SHP77 treated with DMSO at 0.1 percent for 48 hours (cell line): Measurements from ENCODE around the gene PSMC6.

Experiments
- DNase-seq: peaks from one replicate; lab custom pipeline; 2025; lab: John Stamatoyannopoulos, UW

PSMC6 gene

DNA sequence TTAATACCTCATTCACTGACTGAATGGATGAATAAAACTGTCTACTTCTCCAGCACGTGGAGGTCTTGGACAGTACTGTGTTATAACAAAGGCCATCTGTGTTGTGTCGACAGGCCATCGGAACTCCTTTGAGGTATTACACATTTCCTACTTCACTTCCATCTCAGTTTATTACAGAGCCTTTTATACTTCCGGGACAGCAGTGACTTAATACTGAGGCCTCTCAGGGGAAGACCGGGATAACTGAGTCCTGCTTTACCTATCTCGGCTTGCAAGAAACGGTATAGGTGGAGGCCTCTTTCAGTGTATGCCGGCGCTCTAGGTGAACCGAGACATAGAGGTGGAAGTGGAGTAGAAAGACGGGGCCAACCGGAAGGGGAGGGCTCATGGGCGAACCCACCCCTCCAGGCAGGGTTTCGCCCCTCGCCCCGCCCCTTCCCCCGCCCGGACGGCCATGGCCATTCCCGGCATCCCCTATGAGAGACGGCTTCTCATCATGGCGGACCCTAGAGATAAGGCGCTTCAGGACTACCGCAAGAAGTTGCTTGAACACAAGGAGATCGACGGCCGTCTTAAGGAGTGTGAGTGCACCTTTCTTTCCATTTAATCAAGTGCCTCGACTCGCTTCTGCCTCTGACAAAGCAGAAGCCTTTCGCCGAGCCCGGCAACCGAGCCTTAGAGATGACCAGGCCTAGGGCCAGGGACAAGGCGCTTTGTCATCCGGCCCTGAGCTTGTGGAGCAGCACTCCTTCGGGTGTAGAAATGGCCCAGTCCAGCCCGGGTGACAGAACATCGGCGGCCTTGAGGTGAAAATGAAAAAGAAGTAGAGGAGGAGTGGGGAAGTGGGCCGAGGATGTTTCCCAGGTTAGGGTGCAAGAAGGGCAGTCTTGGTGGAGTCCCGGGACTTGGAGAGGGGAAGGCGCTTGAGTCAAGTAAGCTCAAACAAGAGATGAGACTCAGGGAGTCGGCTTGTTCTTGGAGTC lies at the start of gene PSMC6:
Gene PSMC6 (plus strand): TSS at position 477 of the 983 bp plus-strand sequence. CDS start 20 bp downstream, at position 497.
- DNase-seq = peak; percentile 85

DNA sequence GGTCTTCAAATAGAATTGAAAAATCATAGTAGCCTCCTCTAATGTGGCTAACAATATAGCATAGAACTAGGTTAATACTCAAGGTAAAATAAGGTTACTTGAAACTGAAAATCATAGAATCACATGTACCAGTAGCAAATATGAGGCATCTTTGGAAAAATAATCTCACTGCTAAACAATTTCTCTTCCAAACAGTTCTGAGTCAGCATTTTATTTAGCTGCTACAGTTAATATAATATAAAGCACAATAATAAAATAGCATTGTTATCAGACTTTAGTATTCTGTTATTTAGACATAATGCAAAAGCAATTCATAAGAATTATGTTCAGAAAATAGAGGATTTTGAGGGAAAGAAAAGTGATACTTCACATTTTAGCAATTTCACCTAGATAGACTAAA lies 46.7 kb upstream of the PSMC6 start:
- no peak for DNase-seq

DNA sequence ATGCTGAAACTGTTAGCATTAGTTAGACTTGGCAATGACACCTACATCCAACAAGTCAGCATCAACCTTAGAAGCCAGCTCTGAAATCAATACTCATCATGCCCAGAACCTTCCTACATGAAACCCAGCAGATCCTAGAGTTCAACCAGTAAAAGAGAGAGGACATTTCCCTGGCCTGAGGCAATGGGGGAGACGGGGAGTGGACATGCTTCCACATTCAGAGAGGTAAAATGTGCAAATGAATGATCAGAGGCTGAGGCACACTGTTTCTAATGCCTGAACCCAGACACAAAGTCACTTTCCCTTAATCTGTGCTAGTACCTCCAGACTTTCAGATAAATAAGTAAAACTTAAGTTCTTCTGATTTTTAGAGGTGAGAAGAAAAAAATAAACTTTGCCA lies 46.2 kb upstream of the PSMC6 start:
- no peak for DNase-seq

DNA sequence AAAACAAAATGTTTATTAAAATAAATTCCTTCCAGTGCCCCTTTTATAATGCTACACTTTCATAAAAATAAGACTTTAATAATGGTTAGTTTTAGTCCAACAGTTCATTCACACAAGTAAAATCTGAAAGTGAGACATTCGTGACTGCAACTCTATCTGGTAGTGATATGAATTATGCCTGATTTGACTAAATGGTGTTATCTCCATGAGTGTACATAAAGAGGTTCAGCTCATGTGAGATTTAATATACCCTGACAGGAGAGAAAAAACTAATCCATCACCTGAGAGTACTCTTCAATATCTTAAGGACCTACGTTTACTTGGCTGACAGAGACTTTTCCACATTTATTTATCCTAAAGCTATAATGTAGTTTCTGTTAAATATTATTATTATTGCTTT lies 45.7 kb upstream of the PSMC6 start:
- DNase-seq = no peak

DNA sequence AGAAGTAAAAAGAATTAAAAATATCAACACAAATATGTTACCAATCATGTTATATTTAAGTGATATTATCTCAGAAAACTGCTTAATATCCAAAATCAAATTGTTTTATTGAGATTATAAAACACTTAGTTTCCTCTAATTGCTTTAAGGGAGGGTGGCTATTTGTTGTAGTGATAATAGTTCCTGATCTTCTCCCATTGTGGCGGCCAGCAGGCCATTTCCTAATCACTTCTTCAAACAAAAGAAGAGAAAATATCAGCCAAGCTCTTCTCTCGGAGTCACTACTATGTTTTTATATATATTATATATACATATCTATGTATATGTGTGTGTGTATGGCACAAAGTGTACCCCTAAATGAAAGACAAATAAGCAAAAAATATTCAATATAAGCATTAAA lies 43.1 kb upstream of the PSMC6 start:
- no peak for DNase-seq

DNA sequence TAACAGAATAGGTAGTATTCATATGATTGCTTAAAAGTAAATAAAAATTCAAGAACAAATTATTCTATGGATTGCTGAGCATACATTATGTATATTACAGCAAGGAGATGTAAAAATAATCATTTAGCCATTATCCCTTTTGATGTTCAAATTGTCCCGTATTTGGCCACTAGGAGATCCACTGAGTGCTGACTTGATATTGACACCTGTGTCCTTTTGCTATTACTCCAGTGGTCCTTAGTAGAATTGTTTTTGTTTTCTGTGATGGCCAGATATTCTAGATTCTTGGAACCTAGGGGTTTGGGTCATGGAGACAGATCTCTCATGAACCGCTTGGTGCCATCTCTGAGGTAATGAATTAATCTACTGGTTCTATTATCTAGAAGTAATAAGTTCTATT lies 28.4 kb upstream of the PSMC6 start:
- no peak for DNase-seq

DNA sequence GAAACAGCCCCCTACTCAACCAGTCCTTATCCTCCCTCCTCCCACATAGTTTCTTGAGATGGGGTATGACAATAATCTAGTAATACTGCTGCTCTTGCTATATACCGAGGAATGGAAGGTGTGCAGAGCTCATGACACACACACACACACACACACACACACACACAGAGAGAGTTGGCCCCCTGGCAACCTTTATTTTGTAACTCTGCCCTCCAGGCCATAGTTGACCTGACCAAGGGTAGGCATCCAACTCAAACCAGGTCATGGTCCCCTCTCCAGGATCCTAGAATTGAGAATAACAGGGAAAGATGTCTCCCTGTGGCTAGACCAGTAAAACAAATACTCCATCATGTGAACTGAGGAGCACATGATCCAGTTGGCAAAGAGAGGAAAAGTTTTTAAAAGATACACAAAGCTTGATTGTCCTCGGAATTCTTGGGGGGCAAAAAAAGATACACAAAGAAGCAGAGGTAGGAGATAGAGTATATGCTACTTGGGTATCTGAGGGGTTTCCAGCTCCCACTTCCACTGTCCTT lies 22.9 kb upstream of the PSMC6 start:
- no peak for DNase-seq

DNA sequence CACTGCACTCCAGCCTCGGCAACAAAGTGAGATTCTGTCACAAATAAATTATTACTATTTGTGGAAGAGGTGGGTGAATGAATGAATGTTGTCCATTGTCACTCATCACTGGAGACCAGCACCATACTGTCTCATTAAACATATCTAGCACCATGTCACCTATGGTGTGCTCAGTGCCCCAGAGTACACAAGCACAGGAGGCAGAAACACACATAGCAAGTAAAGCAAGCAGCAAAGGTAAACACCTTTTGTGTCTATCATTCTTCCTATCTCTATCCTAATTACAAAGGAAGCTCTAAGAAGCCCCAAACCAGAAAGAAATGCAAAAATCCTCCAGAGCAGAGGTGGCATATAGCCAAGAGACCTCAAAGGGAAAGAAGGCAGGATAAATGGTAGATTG lies 20.8 kb upstream of the PSMC6 start:
- DNase-seq = no peak

DNA sequence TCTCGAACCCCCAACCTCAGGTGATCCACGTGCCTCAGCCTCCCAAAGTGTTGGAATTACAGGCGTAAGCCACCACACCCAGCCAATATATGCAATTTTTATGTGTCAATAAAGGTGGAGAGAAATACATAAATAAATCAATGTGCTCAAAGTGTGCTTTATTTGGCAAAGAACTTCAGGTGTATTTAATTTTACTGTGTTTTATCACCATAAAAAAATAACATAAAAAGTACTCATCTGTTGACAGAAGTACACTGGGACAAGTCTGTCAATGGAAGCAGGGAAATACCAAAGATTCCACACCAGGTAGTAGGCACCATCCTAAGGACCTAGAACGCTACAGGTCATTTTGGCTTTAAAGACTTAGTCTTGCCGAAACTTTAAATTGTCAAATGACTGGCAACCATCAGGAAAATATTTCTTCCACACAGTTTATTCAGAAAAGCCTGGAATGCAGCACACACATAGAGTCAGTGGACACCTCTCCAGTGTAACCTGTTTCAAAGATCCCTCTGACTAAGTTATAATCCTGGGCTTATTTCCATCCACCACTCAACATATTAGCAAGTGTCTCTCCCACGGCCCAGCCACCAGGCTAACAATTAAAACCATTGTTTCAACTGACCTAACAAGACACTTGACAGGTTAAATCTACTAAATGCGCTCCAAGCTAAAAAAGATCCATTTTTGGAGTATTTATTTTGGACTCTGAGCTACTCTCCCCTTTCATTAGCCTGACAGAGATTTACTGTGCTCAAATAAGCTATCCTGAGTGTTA lies 15.8 kb upstream of the PSMC6 start:
- no peak for DNase-seq

DNA sequence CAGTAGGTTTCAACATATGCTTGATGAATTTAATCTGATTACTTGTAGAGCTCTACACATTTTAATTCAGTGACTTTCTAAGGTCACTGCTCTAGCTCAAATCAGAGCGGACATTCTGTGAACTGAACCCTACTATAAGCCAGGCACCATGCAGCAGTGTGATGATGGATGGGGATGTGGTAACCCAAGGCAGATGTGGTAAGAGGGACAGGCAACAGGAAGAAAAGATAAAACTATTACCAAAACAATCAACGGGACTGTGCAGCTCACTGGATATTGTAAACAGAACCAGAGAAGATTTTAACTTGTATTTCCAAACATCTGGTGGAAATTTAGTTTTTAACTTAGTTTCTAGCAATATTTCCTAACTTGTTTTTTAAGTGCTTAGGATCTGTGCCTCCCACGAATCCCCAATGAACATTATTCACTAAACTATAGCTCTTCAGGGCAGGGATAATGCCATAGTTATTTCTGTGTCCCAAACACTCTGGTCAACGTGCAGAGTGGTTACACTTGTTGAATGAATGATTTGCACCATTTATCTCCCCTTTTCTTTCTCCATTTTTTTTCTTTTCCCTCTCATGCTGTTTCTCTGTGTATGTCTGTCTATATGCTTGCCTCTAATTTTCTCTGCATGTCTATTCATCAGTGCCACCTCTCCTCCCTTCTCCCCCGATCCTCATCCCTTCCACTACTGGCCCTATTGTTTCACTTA lies 14.6 kb upstream of the PSMC6 start:
- no peak for DNase-seq

DNA sequence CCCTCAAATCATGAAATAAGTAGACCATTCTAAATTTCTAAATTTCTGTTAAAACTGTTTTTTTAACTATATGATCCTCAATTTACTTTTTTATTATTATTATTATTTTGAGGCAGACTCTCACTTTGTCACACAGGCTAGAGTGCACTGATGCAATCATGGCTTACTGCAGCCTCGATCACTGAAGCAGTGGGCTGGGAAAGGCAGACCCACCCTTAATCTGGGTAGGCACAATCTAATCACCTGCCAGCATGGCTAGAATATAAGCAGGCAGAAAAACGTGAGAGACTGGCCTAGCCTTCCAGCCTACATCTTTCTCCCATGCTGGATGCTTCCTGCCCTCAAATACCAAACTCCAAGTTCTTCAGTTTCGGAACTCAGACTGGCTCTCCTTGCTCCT lies 14.0 kb upstream of the PSMC6 start:
- DNase-seq = no peak

DNA sequence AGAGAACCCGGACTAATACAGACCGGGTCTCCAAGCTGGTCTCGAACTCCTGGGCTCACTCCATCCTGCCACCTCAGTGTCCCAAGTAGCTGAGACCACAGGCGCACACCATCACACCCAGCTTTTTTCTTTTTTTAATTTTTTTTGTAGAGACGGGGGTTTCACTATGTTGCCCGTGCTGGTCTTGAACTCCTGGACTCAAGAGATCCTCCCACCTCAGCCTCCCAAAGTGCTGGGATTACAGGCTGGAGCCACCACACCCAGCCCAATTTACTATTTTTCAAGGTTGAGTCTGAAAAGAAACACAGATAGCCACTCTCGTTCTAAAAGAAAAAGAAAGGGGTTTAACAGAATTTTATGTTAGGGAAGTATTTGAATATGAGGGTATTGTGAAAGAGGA lies 13.5 kb upstream of the PSMC6 start:
- no peak for DNase-seq

DNA sequence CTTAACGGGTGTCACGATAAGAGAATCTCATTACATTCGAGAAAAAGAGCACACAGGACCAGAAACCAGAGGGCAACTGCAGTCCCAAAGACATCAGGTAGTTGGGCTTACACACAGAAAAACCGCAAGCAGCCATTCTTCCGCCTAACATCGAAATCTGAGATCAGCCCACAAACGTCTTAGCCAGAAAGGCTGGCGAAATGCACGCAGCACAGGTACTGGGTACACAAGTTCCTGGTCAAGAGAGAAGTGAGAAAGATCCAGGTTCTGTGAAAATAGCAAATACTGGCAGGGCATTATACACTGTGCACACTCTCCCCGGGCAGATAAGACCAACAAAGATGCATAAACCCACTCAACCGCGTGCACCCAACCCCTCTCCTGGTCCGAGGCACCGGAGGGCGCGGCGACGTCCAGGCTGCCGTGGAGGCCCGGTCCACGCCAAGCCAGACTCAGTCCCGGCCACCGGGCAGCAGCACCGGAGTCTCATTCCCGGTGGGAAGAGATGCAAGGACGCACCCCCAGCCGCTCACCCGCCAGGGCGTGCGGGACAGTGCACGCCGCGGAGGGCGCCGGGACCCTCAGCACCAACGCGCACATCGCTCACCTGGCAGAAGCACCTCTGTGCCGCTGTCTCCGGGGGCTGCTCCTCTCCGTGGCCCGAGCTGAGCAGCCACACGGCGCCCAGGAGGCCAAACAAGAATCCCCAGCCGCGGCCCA lies 12.1 kb upstream of the PSMC6 start:
- no peak for DNase-seq

DNA sequence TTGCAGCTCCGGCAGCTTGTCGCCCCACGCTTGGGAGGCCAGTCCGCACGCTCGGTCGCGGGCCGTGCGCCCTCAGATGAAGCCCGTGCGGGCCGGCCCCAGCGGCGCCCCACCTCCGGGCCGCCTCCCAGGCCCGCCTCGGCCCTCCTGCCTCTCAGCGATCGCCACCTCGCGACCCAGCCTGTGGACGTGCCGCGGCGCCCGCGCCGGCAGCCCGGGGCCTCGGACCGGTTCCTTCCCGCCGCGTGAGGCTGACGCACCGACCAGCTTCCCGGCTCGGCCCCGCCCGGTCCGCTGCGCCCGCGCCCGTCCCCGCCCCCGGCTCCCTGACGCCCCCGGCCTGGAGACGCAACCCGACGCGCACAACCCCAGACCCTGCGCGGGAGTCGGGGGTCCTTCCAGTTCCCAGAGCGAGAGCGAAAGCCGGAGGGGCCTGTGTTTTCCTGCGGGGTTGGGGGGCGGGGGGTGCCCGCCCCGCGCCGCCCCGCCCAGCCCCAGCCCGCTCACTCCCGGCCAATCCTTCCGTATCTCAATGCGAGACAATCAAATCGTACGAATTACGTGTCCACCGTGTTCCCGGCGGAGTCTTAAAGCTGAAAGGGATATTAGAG lies 11.4 kb upstream of the PSMC6 start, which contains the start of gene ERO1A:
Gene ERO1A (minus strand): TSS at position 78 of the 611 bp plus-strand sequence. CDS start 77 bp downstream, at position 1.
- DNase-seq = no peak

DNA sequence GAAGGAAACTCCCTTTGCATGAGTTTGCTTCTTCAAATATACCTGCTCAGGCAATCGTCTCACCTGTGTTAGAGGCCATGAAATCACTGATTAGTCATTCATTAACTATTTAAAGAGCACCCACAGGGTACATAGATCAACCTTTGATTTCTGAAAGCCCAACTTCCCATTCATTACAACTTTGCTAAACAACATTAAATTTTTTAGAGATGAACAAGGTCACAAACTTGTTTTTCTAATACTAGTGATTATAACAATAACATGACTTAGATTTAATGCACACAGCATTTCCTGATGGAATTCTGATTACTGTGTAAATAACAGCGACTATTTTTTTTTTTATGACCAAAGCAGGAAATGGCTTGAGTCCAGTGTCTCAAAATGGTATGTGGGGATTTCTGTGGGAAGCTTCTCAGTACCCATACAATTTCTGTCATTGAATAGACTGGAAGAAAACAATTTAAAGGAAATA lies 6.3 kb upstream of the PSMC6 start:
- no peak for DNase-seq

DNA sequence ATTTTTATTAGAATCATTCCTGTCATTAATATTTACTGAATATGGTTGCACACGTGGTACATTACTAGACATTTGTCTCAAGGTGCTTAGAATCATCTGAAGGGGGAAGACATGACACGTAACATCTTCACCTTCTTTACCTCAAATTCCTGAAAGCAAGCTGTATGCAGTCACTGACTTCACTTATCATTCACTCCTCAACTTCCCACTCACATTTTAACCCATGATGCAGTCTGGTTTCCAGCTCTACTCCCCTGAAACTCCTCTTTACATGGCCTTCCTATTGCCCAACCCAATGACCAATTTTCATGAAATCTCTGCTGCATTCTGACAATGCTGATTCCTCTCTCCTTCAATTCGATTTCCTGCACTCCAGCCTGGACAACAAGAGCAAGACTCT lies 5.8 kb upstream of the PSMC6 start:
- no peak for DNase-seq

DNA sequence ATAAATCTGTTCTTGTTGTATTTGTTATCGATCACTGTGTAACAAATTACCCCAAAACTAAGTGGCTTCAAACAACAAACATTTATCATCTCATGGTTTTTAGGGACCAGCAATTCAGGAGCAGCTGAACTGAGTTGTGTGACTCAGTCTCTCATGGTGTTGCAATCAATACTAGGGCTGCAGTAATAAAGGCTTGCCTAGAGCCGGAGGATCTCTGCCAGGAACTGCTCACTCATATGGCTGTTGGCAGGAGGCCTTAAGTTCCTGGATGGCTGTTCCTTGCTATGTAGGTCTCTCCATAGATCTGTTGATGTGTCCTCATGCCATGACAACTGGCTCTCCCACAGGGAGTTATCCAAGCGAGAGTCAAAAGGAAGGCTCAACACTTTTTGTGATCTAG lies 3.8 kb upstream of the PSMC6 start:
- no peak for DNase-seq

DNA sequence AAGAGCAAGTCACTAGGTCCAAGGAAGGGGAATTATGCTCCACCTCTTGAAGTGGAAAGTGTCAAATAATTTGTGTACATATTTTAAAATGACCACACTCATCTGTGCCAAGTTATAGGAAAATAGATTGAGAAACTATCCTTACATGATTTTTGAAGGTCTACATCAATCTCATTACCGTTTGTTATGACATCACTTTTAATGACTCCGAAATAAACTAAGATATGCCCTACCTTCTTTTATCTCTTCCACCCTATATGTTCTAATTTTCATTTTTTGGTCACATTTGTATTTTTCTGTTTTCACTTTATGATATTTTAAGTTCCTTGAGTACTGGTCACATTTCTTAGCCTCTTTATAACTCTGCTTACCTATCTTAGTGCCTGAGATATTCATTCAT lies 3.3 kb upstream of the PSMC6 start:
- DNase-seq = no peak

DNA sequence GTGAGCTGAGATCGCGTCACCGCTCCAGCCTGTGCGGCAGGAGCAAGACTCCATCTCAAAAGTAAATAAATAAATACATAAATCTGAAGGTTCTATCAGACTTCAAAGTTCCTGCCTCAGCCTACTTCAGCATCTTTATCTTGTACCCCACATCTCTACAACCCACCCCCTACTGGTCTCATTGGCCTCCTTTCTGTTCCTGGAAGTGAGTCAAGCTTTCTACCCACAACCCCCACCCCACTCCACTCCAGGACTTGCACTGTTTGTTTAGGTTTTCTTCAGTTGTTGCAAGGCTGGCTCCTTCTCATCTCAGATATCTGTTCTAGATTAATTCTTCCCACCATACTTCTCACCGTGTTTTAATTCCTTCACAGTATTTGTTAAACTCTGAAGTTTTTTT lies 714 bp upstream of the PSMC6 start:
- DNase-seq = no peak

DNA sequence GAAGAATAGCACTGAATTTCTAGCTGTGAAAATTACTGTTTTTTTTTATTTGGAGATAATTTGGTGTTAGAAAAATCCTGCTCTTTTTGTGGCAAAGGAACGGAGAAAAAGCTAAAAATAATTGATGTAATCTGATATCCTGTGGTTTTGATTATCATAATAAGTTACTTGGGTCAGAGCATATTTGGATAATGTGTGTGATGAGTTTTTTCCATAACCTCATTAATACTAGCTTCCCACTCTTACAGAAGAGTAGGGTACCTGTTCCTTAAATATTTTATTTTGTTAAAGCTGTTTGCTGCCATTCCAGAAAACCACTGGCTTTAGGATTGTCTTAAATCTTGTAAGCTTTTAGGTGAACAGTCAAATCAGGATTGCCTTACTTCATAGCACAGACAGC lies 4.7 kb downstream of the PSMC6 start:
- no peak for DNase-seq

DNA sequence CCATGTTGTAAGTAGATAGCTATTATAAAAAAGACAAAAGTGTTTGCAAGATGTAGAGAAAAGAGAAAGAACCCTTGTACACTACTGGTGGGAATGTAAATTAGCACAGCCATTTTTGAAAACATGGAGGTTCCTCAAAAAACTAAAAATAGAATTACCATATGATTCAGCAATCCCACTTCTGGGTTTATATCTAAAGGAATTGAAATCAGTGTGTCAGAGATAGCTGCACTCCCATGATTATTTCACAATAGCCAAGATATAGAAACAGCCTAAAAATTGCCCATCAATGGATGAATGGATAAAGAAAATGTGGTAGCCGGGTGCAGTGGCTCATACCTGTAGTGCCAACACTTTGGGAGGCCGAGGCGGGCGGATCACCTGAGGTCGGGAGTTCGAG lies 9.2 kb downstream of the PSMC6 start:
- DNase-seq = no peak
